Tibial nerve (tissue), 4 donors: ENCODE measurements around the gene SNX20. TPM values are rescaled to one million over a fixed set of nuclear protein-coding genes. Genes with fewer than 3 reads are reported as not detected.
A peak's percentile ranks its signal among the peaks of the same experiment; 100 is the strongest.

Source experiments
- DNase-seq, 2 donors: peaks; one replicate each; pipeline ENCODE4 v3.0.0-alpha.2; 2019; ENCODE audit warnings: low spot score in 2 of 2
- H3K27ac ChIP-seq, 4 donors: fragments of 200-600 bp; sonication (generic) in 3 of 4; one replicate each; pipeline ENCODE4 v1.5.1; 2017 to 2019; ENCODE audit warnings: mild to moderate bottlenecking in 1 of 4
- H3K27me3 ChIP-seq, 2 donors: fragments of 200-600 bp; sonication (generic) in 1 of 2; one replicate each; pipeline versions ENCODE4 v1.5.1 to v1.6.0; 2017 to 2019
- H3K36me3 ChIP-seq, 3 donors: fragments of 200-600 bp; sonication (generic); one replicate each; pipeline ENCODE4 v1.5.1; 2018 to 2019
- H3K4me1 ChIP-seq, 4 donors: fragments of 200-600 bp; sonication (generic) in 3 of 4; one replicate each; pipeline ENCODE4 v1.5.1; 2017 to 2019
- H3K4me3 ChIP-seq, 4 donors: fragments of 200-600 bp; sonication (generic) in 3 of 4; one replicate each; pipeline ENCODE4 v1.5.1; 2017 to 2019; ENCODE audit warnings: mild to moderate bottlenecking in 1 of 4, moderate library complexity in 1 of 4
- H3K9me3 ChIP-seq, 4 donors: fragments of 200-600 bp; sonication (generic) in 3 of 4; one replicate each; pipeline ENCODE4 v1.5.1; 2017 to 2019
- CTCF ChIP-seq, 5 experiments: fragments of 200-600 bp in 3 of 5; fragments of 450-650 bp in 2 of 5; sonication (generic) in 3 of 5; IDR thresholded peaks; one replicate each; pipeline ENCODE4 v1.5.1; 2016 to 2019; ENCODE audit warnings: antibody characterized with exemption in 5 of 5, mild to moderate bottlenecking in 3 of 5, moderate library complexity in 2 of 5
- EP300 ChIP-seq, 2 donors: sonication (generic); formaldehyde crosslinking; IDR thresholded peaks; one replicate each; pipeline ENCODE4 v1.6.1; 2017; ENCODE audit warnings: antibody characterized with exemption in 2 of 2, mild to moderate bottlenecking in 1 of 2
- POLR2A ChIP-seq, 2 donors: fragments of 450-650 bp; IDR thresholded peaks; one replicate each; pipeline ENCODE4 v1.6.1; 2017; ENCODE audit warnings: antibody characterized with exemption in 2 of 2, mild to moderate bottlenecking in 2 of 2, moderate library complexity in 2 of 2
- WGBS, 2 donors: methylation state at CpG; one replicate each; pipeline ENCODE4 v1.1.5; 2018; 5-methylcytosine and 5-hydroxymethylcytosine counted together
- total RNA-seq, 4 donors: library from RNA; depleted of rRNA; stranded (reverse); fragments of >200 nt; gene quantifications; one replicate each; pipeline ENCODE4 v1.1.0, GENCODE V29; 2016

SNX20 gene
- total RNA-seq, 4 donors from 2014 or later = 1.7 to 5.1 (median 2.3) TPM

DNA sequence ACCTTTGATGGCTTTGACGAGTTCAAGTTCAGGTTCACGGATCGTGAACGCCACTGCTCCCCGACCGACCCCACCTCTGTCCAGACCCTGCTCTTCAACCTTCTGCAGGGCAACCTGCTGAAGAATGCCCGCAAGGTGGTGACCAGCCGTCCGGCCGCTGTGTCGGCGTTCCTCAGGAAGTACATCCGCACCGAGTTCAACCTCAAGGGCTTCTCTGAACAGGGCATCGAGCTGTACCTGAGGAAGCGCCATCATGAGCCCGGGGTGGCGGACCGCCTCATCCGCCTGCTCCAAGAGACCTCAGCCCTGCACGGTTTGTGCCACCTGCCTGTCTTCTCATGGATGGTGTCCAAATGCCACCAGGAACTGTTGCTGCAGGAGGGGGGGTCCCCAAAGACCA lies 29.9 kb upstream of the SNX20 start:
- no peaks in the 10 kb centered on the region for H3K27me3 ChIP-seq
- H3K9me3 ChIP-seq = peaks cover 0 to 3% (median 0%) of the 10 kb centered on the region in 4 donors
- H3K4me3 ChIP-seq = no peak overlapping the region
- peaks cover 0 to 5% (median 2%) of the 10 kb centered on the region in 4 donors for H3K4me1 ChIP-seq
- no peak overlapping the region for H3K27ac ChIP-seq
- H3K36me3 ChIP-seq = peaks cover 0 to 12% (median 0%) of the 10 kb centered on the region in 3 donors
- 92 to 96% methylated on average over 12 to 17 of the region's 21 CpGs for WGBS, 2 donors
- DNase-seq = no peak
- TF ChIP-seq POLR2A (IDR thresholded peaks at IDR 0.05) = no peak
- no peak for TF ChIP-seq CTCF (IDR thresholded peaks at IDR 0.05)
- TF ChIP-seq EP300 (IDR thresholded peaks at IDR 0.05) = no peak

GRCh38 chr16:50709980-50710379 lies 28.9 kb upstream of the SNX20 start:
- Histone ChIP-seq H3K4me3 (no peak overlapping the region), H3K27ac (no peak overlapping the region), H3K9me3 (peaks cover 0 to 13% (median 0%) of the 10 kb centered on the region in 4 donors), H3K27me3 (no peaks in the 10 kb centered on the region), H3K36me3 (peaks cover 0 to 12% (median 0%) of the 10 kb centered on the region in 3 donors), H3K4me1 (peaks cover 0 to 5% (median 2%) of the 10 kb centered on the region in 4 donors)
- DNase-seq = no peak
- 91 to 93% methylated on average over 5 of the region's 5 CpGs for WGBS, 2 donors
- no peak for TF ChIP-seq POLR2A (IDR thresholded peaks at IDR 0.05)
- TF ChIP-seq CTCF (IDR thresholded peaks at IDR 0.05) = no peak
- no peak for TF ChIP-seq EP300 (IDR thresholded peaks at IDR 0.05)

DNA sequence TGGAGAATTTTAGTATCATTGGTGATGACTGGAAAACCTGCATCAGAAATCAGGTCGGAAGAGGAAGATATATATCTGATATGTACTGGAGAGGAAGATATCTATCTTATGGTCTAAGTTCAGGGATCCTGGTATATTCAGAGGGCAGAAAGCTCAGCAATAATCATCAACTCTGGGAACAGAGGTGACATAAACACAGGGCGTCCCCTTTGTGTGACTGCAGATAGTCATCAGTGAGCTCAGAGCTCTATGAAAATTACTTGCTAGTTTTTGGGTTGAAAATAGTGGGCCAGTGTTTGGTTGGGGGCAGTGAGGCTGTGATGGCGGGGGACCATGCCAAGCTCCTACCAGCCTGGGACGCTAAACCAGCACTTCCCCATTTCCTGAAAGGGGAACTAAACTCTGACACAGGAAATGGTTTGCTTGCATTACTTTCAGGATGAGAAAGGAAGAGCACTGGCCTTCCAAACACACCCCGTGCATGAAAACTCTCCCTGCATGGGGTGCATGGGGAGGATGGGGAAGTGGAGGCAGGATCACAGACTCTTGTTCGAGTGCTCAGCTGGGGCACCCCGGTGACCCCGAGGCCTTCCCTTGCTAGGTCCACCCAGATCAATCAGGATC lies 28.1 kb upstream of the SNX20 start:
- H3K36me3 ChIP-seq = peaks cover 0 to 12% (median 0%) of the 10 kb centered on the region in 3 donors
- no peak overlapping the region for H3K27ac ChIP-seq
- no peak overlapping the region for H3K4me3 ChIP-seq
- H3K4me1 ChIP-seq = peaks cover 0 to 5% (median 2%) of the 10 kb centered on the region in 4 donors
- TF ChIP-seq CTCF (IDR thresholded peaks at IDR 0.05) = no peak
- TF ChIP-seq EP300 (IDR thresholded peaks at IDR 0.05) = peak in 1 of 2 donors; percentile 56
- WGBS, 2 donors = 59 to 72% methylated on average over 8 of the region's 8 CpGs
- no peaks in the 10 kb centered on the region for H3K27me3 ChIP-seq
- H3K9me3 ChIP-seq = peaks cover 0 to 21% (median 4%) of the 10 kb centered on the region in 4 donors
- no peak for DNase-seq

- no peak overlapping the region for H3K4me3 ChIP-seq
- no peak for TF ChIP-seq EP300 (IDR thresholded peaks at IDR 0.05)
- no peak for TF ChIP-seq POLR2A (IDR thresholded peaks at IDR 0.05)
- TF ChIP-seq CTCF (IDR thresholded peaks at IDR 0.05) = no peak
- no peak overlapping the region for H3K27ac ChIP-seq
- peaks cover 0 to 12% (median 0%) of the 10 kb centered on the region in 3 donors for H3K36me3 ChIP-seq
- DNase-seq = no peak
- H3K27me3 ChIP-seq = no peaks in the 10 kb centered on the region
- 65 to 75% methylated on average over 10 of the region's 10 CpGs for WGBS, 2 donors
- H3K9me3 ChIP-seq = peaks cover 0 to 27% (median 6%) of the 10 kb centered on the region in 4 donors
- H3K4me1 ChIP-seq = peaks cover 0 to 5% (median 2%) of the 10 kb centered on the region in 4 donors
Observed at GRCh38 chr16:50708373-50709060, 27.4 kb upstream of the SNX20 start.

- peaks cover 0 to 9% (median 0%) of the 10 kb centered on the region in 3 donors for H3K36me3 ChIP-seq
- no peak for DNase-seq
- H3K4me3 ChIP-seq = no peak overlapping the region
- peaks cover 0 to 5% (median 2%) of the 10 kb centered on the region in 4 donors for H3K4me1 ChIP-seq
- no peaks in the 10 kb centered on the region for H3K27me3 ChIP-seq
- peaks cover 0 to 34% (median 6%) of the 10 kb centered on the region in 4 donors for H3K9me3 ChIP-seq
- H3K27ac ChIP-seq = no peak overlapping the region
- 59 to 61% methylated on average over 3 of the region's 3 CpGs for WGBS, 2 donors
- TF ChIP-seq EP300 (IDR thresholded peaks at IDR 0.05) = no peak
- no peak for TF ChIP-seq CTCF (IDR thresholded peaks at IDR 0.05)
- no peak for TF ChIP-seq POLR2A (IDR thresholded peaks at IDR 0.05)
Observed at GRCh38 chr16:50706250-50706649, 25.1 kb upstream of the SNX20 start.
